Rectal smooth muscle tissue (tissue), 1 donor: ENCODE data around the gene DCP1B.
"Not testable (repeated sequence)": the region's sequence is repeated elsewhere in the genome, so short reads cannot be mapped to it uniquely, and the experiment has no call there.

Experiments used
- H3K27ac ChIP-seq: one replicate; pipeline ENCODE4 v1.7.0; 2013; ENCODE audit warnings: low read depth, low read length, inconsistent platforms
- H3K27me3 ChIP-seq: one replicate; pipeline ENCODE4 v1.7.0; 2013; ENCODE audit warnings: low read length; ENCODE audit not compliant: control insufficient read depth, insufficient read depth
- H3K36me3 ChIP-seq: one replicate; pipeline ENCODE4 v1.7.0; 2013; ENCODE audit warnings: low read length; ENCODE audit not compliant: control insufficient read depth, insufficient read depth
- H3K4me1 ChIP-seq: one replicate; pipeline ENCODE4 v1.7.0; 2013; ENCODE audit warnings: low read length; ENCODE audit not compliant: control insufficient read depth, insufficient read depth
- H3K4me3 ChIP-seq: one replicate; pipeline ENCODE4 v1.7.0; 2013; ENCODE audit warnings: low read length
- H3K9ac ChIP-seq: one replicate; pipeline ENCODE4 v1.7.0; 2013; ENCODE audit warnings: low read length

Gene DCP1B

GRCh38 chr12:1949771-1950470, 54.3 kb downstream of the DCP1B start:
- Histone ChIP-seq H3K4me1 (peaks cover 29% of the 10 kb centered on the region), H3K36me3 (peaks cover 30% of the 10 kb centered on the region), H3K27me3 (no peaks in the 10 kb centered on the region), H3K4me3 (no peak overlapping the region), H3K27ac (peak overlapping the region; percentile 96), H3K9ac (no peak overlapping the region)

- H3K4me1 ChIP-seq = peaks cover 29% of the 10 kb centered on the region
- H3K36me3 ChIP-seq = peaks cover 30% of the 10 kb centered on the region
- H3K27me3 ChIP-seq = no peaks in the 10 kb centered on the region
- H3K27ac ChIP-seq = peak overlapping the region; percentile 96
- no peak overlapping the region for H3K4me3 ChIP-seq
- no peak overlapping the region for H3K9ac ChIP-seq
These were observed 55.4 kb downstream of the DCP1B start for GRCh38 chr12:1948883-1949282.

GRCh38 chr12:1947081-1947480, 57.2 kb downstream of the DCP1B start:
- Histone ChIP-seq H3K4me3 (no peak overlapping the region), H3K36me3 (peaks cover 23% of the 10 kb centered on the region), H3K9ac (no peak overlapping the region), H3K27me3 (no peaks in the 10 kb centered on the region), H3K27ac (peak overlapping the region; percentile 96), H3K4me1 (peaks cover 29% of the 10 kb centered on the region)

- Histone ChIP-seq H3K4me3 (no peak overlapping the region), H3K27me3 (no peaks in the 10 kb centered on the region), H3K36me3 (peaks cover 20% of the 10 kb centered on the region), H3K27ac (peak overlapping the region; percentile 96), H3K4me1 (peaks cover 29% of the 10 kb centered on the region), H3K9ac (no peak overlapping the region)
These were observed 58.0 kb downstream of the DCP1B start for GRCh38 chr12:1946296-1946695.

- H3K36me3 ChIP-seq = peaks cover 20% of the 10 kb centered on the region
- not testable (repeated sequence) for H3K4me3 ChIP-seq, H3K9ac ChIP-seq, H3K27me3 ChIP-seq
- peak overlapping the region; percentile 14 for H3K27ac ChIP-seq
- peaks cover 26% of the 10 kb centered on the region for H3K4me1 ChIP-seq
These were observed 58.8 kb downstream of the DCP1B start for GRCh38 chr12:1945502-1945901.

- Histone ChIP-seq H3K4me1 (peaks cover 39% of the 10 kb centered on the region), H3K27ac (peak overlapping the region; percentile 81), H3K36me3 (no peaks in the 10 kb centered on the region), H3K27me3 (no peaks in the 10 kb centered on the region), H3K9ac (no peak overlapping the region), H3K4me3 (peak overlapping the region; percentile 7)
These were observed 64.3 kb downstream of the DCP1B start for GRCh38 chr12:1939801-1940607.

- H3K4me3 ChIP-seq = peak overlapping the region; percentile 7
These were observed 64.9 kb downstream of the DCP1B start for GRCh38 chr12:1939331-1939730.

GRCh38 chr12:1937481-1938224, 66.6 kb downstream of the DCP1B start:
- Histone ChIP-seq H3K4me3 (no peak overlapping the region), H3K36me3 (no peaks in the 10 kb centered on the region), H3K9ac (no peak overlapping the region), H3K27me3 (no peaks in the 10 kb centered on the region), H3K4me1 (peaks cover 55% of the 10 kb centered on the region), H3K27ac (peak overlapping the region; percentile 81)

More at GRCh38 chr12:1939331-1939730, 64.9 kb downstream of the DCP1B start:
- H3K9ac ChIP-seq = no peak overlapping the region
- peak overlapping the region; percentile 81 for H3K27ac ChIP-seq
- peaks cover 39% of the 10 kb centered on the region for H3K4me1 ChIP-seq
- H3K27me3 ChIP-seq = no peaks in the 10 kb centered on the region
- no peaks in the 10 kb centered on the region for H3K36me3 ChIP-seq

- Histone ChIP-seq H3K27me3 (no peaks in the 10 kb centered on the region), H3K4me3 (peak overlapping the region; percentile 29), H3K9ac (no peak overlapping the region), H3K4me1 (peaks cover 56% of the 10 kb centered on the region), H3K27ac (peak overlapping the region; percentile 81), H3K36me3 (no peaks in the 10 kb centered on the region)
These were observed 67.6 kb downstream of the DCP1B start for GRCh38 chr12:1936406-1937320.

- Histone ChIP-seq H3K4me1 (peaks cover 56% of the 10 kb centered on the region), H3K27ac (peak overlapping the region; percentile 81), H3K36me3 (no peaks in the 10 kb centered on the region), H3K27me3 (no peaks in the 10 kb centered on the region), H3K4me3 (peak overlapping the region; percentile 29), H3K9ac (no peak overlapping the region)
These were observed 68.4 kb downstream of the DCP1B start for GRCh38 chr12:1935700-1936378.

- Histone ChIP-seq H3K27me3 (no peaks in the 10 kb centered on the region), H3K36me3 (no peaks in the 10 kb centered on the region), H3K4me3 (peak overlapping the region; percentile 11), H3K4me1 (peaks cover 56% of the 10 kb centered on the region), H3K9ac (no peak overlapping the region), H3K27ac (no peak overlapping the region)
These were observed 69.0 kb downstream of the DCP1B start for GRCh38 chr12:1935242-1935641.
